GM06990 (cell line): ENCODE measurements around the gene JCHAIN.

Experiments
- DNase-seq: peaks from one replicate; pipeline ENCODE4 v3.0.0-alpha.2; 2011; ENCODE audit not compliant: insufficient read length; ENCODE audit errors: extremely low read depth
- H3K27me3 ChIP-seq: replicated peaks from 2 replicates; pipeline ENCODE4 v1.6.0; 2011; ENCODE audit warnings: low read length; ENCODE audit not compliant: control insufficient read depth, insufficient read depth
- H3K36me3 ChIP-seq: 2 replicates; pipeline ENCODE4 v1.5.1; 2011; ENCODE audit warnings: low read length; ENCODE audit not compliant: control insufficient read depth, insufficient read depth
- H3K4me3 ChIP-seq: replicated peaks from 2 replicates; pipeline ENCODE4 v1.5.1; 2011; ENCODE audit warnings: low read depth, mild to moderate bottlenecking, control low read depth, low read length
- CTCF ChIP-seq: IDR thresholded peaks from 2 replicates; pipeline ENCODE4 v1.5.1; 2011; ENCODE audit warnings: low read length, control low read depth, mild to moderate bottlenecking, inconsistent platforms; ENCODE audit not compliant: insufficient read depth, poor library complexity, severe bottlenecking

The JCHAIN gene

GRCh38 chr4:70629469-70630090 lies 36.7 kb downstream of the JCHAIN start:
- TF ChIP-seq CTCF: no peak
- no peak for DNase-seq
- Histone ChIP-seq H3K36me3 (no peaks in the 10 kb centered on the region; the same call in 1 of the 2 replicates), H3K4me3 (no peak overlapping the region), H3K27me3 (no peaks in the 10 kb centered on the region)

- Histone ChIP-seq H3K4me3 (no peak within 1 kb of the TSS), H3K36me3 (no peaks in the 10 kb centered on the region), H3K27me3 (no peaks in the 10 kb centered on the region)
- no peak for DNase-seq
- TF ChIP-seq CTCF: no peak
Observed at GRCh38 chr4:70628444-70628843, 37.9 kb downstream of the JCHAIN start, which contains the start of gene ENAM. Gene ENAM, plus strand, starts transcription at chr4:70628744. Its CDS starts 757 bp downstream, at chr4:70629501.

- Histone ChIP-seq H3K27me3 (no peaks in the 10 kb centered on the region), H3K4me3 (no peak overlapping the region), H3K36me3 (no peaks in the 10 kb centered on the region)
- DNase-seq: no peak
- TF ChIP-seq CTCF: no peak
Observed at GRCh38 chr4:70627620-70628019, 38.7 kb downstream of the JCHAIN start.

GRCh38 chr4:70624226-70624793 lies 42.0 kb downstream of the JCHAIN start:
- no peak for DNase-seq
- H3K36me3 ChIP-seq: no peaks in the 10 kb centered on the region
- H3K27me3 ChIP-seq: no peaks in the 10 kb centered on the region
- no peak overlapping the region for H3K4me3 ChIP-seq
- TF ChIP-seq CTCF: no peak

GRCh38 chr4:70623323-70623722 lies 43.0 kb downstream of the JCHAIN start:
- Histone ChIP-seq H3K36me3 (no peaks in the 10 kb centered on the region), H3K4me3 (no peak overlapping the region), H3K27me3 (no peaks in the 10 kb centered on the region)
- no peak for DNase-seq
- no peak for TF ChIP-seq CTCF
